Psoas muscle (tissue), 8 donors: ENCODE data around the gene RAB13. TPM values are rescaled to one million over a fixed set of nuclear protein-coding genes. Genes with fewer than 3 reads are reported as not detected.

Experiments
- ATAC-seq, 4 donors: fragments of 200-7000 bp; cut with Tn5 transposase; one replicate each; pipeline ENCODE4 v1.9.1; 2020; ENCODE audit warnings: moderate library complexity in 3 of 4, mild to moderate bottlenecking in 2 of 4
- DNase-seq, 2 donors: peaks; one replicate each; pipeline ENCODE4 v3.0.0-alpha.2; 2020
- H3K27ac ChIP-seq: fragments of 200-600 bp; one replicate; pipeline ENCODE4 v1.8.0; 2022
- H3K27me3 ChIP-seq, 3 donors: fragments of 200-600 bp in 1 of 3; one replicate each; pipeline versions ENCODE4 v1.6.1 to v1.8.0; 2013 to 2022; ENCODE audit warnings: low read length in 2 of 3, mild to moderate bottlenecking in 2 of 3, moderate library complexity in 1 of 3; ENCODE audit not compliant: insufficient read depth in 3 of 3
- H3K36me3 ChIP-seq, 2 donors: fragments of 200-600 bp in 1 of 2; one replicate each; pipeline versions ENCODE4 v1.6.1 to v1.8.0; 2013 to 2022; ENCODE audit warnings: low read depth in 1 of 2, mild to moderate bottlenecking in 1 of 2, moderate library complexity in 1 of 2; ENCODE audit not compliant: insufficient read depth in 1 of 2
- H3K4me1 ChIP-seq: fragments of 200-600 bp; one replicate; pipeline ENCODE4 v1.8.0; 2022
- H3K4me3 ChIP-seq: fragments of 200-600 bp; one replicate; pipeline ENCODE4 v1.8.0; 2022; ENCODE audit warnings: mild to moderate bottlenecking
- H3K9me3 ChIP-seq: fragments of 200-600 bp; one replicate; pipeline ENCODE4 v1.8.0; 2022
- CTCF ChIP-seq: fragments of 200-600 bp; IDR thresholded peaks from one replicate; pipeline ENCODE4 v1.8.0; 2022; ENCODE audit warnings: antibody characterized with exemption
- WGBS, 3 donors: extraction: QIAGEN DNeasy Blood & Tissue Kit; methylation state at CpG; one replicate each; pipeline versions ENCODE4 v1.1.6 to v1.1.7; 2013; 5-methylcytosine and 5-hydroxymethylcytosine counted together
- intact Hi-C, 2 donors: fragments of 100-400 bp; cut with DNase I; formaldehyde crosslinking; loops; one replicate each; pipeline versions ENCODE4 v1.11.0 to v1.14.2; 2022
- polyA plus RNA-seq, 3 donors: library from polyadenylated mRNA; stranded (reverse); fragments of 200-250 nt; gene quantifications; one replicate each; pipeline ENCODE4 v1.2.3, GENCODE V29; 2013
- total RNA-seq, 4 donors: library from RNA; stranded (reverse); fragmentation: NEBNext Ultra II Directional in 2 of 4; extraction: Animal tissue kit (Norgen Biotek cat#: 25700) in 2 of 4; gene quantifications; one replicate each; pipeline versions ENCODE4 v1.2.1 to v1.2.4, GENCODE V29; 2021 to 2023
- donor health status: healthy with polysubstance abuse.
- donor health status: DM: no; HTN: no; CAD: no; lungs with moderate emphysema.
- donor health status: Bipolar disorder and iron deficiency.
- donor health status: healthy.
- donor health status: DM: yes; HTN: yes; CAD: no.
- donor health status: DM: no; HTN: no; CAD: no.
- donor health status: DM: no; HTN: no; CAD: no.
- donor health status: DM: yes; HTN: yes; CAD: no.

Gene RAB13
- total and polyA plus RNA-seq, 7 donors = 30.3 to 67.0 (median 38.5) TPM

GRCh38 chr1:153939476-153939875 is 46.7 kb downstream of the RAB13 start:
- ATAC-seq = no peak
- 91 to 94% (median 93%) methylated on average over 12 of the region's 12 CpGs for WGBS, 3 donors
- H3K9me3 ChIP-seq = no peaks in the 10 kb centered on the region
- H3K4me3 ChIP-seq = no peak overlapping the region
- peaks cover 9 to 85% of the 10 kb centered on the region in 2 donors for H3K36me3 ChIP-seq
- TF ChIP-seq CTCF = no peak
- peaks cover 8% of the 10 kb centered on the region for H3K4me1 ChIP-seq
- H3K27ac ChIP-seq = no peak overlapping the region
- DNase-seq = no peak
- intact Hi-C loops = no loop called here
- no peaks in the 10 kb centered on the region for H3K27me3 ChIP-seq

- no peaks in the 10 kb centered on the region for H3K27me3 ChIP-seq
- TF ChIP-seq CTCF = no peak
- ATAC-seq (no peak), DNase-seq (no peak)
- H3K36me3 ChIP-seq = peaks cover 9 to 90% of the 10 kb centered on the region in 2 donors
- no peaks in the 10 kb centered on the region for H3K9me3 ChIP-seq
- 70 to 73% (median 71%) methylated on average over 3 of the region's 3 CpGs for WGBS, 3 donors
- H3K27ac ChIP-seq = no peak overlapping the region
- intact Hi-C loops = no loop called here
- H3K4me1 ChIP-seq = peaks cover 5% of the 10 kb centered on the region
- H3K4me3 ChIP-seq = no peak overlapping the region
These were observed 47.1 kb downstream of the RAB13 start for GRCh38 chr1:153938996-153939395.

- intact Hi-C loops = no loop called here
- WGBS, 3 donors = 96 to 97% (median 97%) methylated on average over 10 of the region's 10 CpGs
- H3K27ac ChIP-seq = no peak overlapping the region
These were observed 48.8 kb downstream of the RAB13 start for GRCh38 chr1:153937331-153937730.

GRCh38 chr1:153936011-153936802 is 49.9 kb downstream of the RAB13 start:
- TF ChIP-seq CTCF = no peak
- H3K4me1 ChIP-seq = no peaks in the 10 kb centered on the region
- H3K4me3 ChIP-seq = no peak overlapping the region
- ATAC-seq = no peak
- no peak for DNase-seq
- WGBS, 3 donors = 94 to 98% (median 95%) methylated on average over 12 of the region's 12 CpGs
- H3K27ac ChIP-seq = no peak overlapping the region
- intact Hi-C loops = no loop called here
- peaks cover 12 to 100% of the 10 kb centered on the region in 2 donors for H3K36me3 ChIP-seq
- no peaks in the 10 kb centered on the region for H3K9me3 ChIP-seq
- no peaks in the 10 kb centered on the region for H3K27me3 ChIP-seq

More at GRCh38 chr1:153937331-153937730, 48.8 kb downstream of the RAB13 start:
- no peaks in the 10 kb centered on the region for H3K4me1 ChIP-seq
- no peak overlapping the region for H3K4me3 ChIP-seq
- DNase-seq (no peak), ATAC-seq (no peak)
- TF ChIP-seq CTCF = no peak
- no peaks in the 10 kb centered on the region for H3K9me3 ChIP-seq
- no peaks in the 10 kb centered on the region for H3K27me3 ChIP-seq
- peaks cover 8 to 98% of the 10 kb centered on the region in 2 donors for H3K36me3 ChIP-seq
